AG04450 (cell line): ENCODE measurements around the gene SMIM36. TPM values are rescaled to one million over a fixed set of nuclear protein-coding genes. Genes with fewer than 3 reads are reported as not detected.

Experiments used
- CTCF ChIA-PET: fragments of 300-600, 350-600 bp; formaldehyde crosslinking; extraction: SDS; loops from one replicate; lab custom pipeline; 2022; ENCODE audit warnings: antibody characterized with exemption, inconsistent platforms; lab: Charles Lee
- POLR2A ChIA-PET: fragments of 350-600 bp; formaldehyde crosslinking; extraction: SDS; loops from one replicate; lab custom pipeline; 2021; ENCODE audit warnings: antibody characterized with exemption, inconsistent platforms; lab: Yijun Ruan, JAX
- DNase-seq: peaks from one replicate; pipeline ENCODE4 v3.0.0-alpha.2; 2011; ENCODE audit warnings: low read depth, low spot score
- H3K27ac ChIP-seq: one replicate; pipeline ENCODE4 v1.5.1; 2012; ENCODE audit warnings: low read depth, low read length, control low read depth
- H3K27me3 ChIP-seq: one replicate; pipeline ENCODE4 v1.6.0; 2012; ENCODE audit warnings: low read length; ENCODE audit not compliant: control insufficient read depth, insufficient read depth
- H3K4me3 ChIP-seq: 2 replicates; pipeline ENCODE4 v1.5.1; 2011; ENCODE audit warnings: mild to moderate bottlenecking, low read depth, low read length, control low read depth
- H3K9me3 ChIP-seq: 2 replicates; pipeline ENCODE4 v1.5.1; 2012; ENCODE audit warnings: low read length; ENCODE audit not compliant: control insufficient read depth, insufficient read depth
- CTCF ChIP-seq: IDR thresholded peaks from 2 replicates; pipeline ENCODE4 v1.5.1; 2011; ENCODE audit warnings: low read depth, low read length, control low read depth, inconsistent platforms
- polyA plus RNA-seq: library from polyadenylated mRNA; depleted of rRNA; stranded (reverse); fragments of >200 nt; gene quantifications from 2 replicates; pipeline ENCODE4 v1.2.3, GENCODE V29; 2011; rRNA removed
- small RNA-seq: library from RNA; depleted of rRNA; stranded (forward); fragments of <200 nt; gene quantifications from one replicate; pipeline ENCODE3, GENCODE V24; 2012; ENCODE audit warnings: low read depth; ENCODE audit not compliant: insufficient read length

The SMIM36 gene
- polyA plus RNA-seq, 1 experiment = not detected

GRCh38 chr17:55402374-55402773 is 108.9 kb downstream of the SMIM36 start:
- POLR2A ChIA-PET = no interaction called here
- CTCF ChIA-PET = interaction anchor here (0.7 kb wide), 1 partner anchor 1529 kb away, joined by 3 read pairs; no protein-coding TSS in a partner anchor

More at GRCh38 chr17:55402374-55402773, 108.9 kb downstream of the SMIM36 start:
- H3K4me3 ChIP-seq = no peak overlapping the region
- no peak for DNase-seq
- no peak overlapping the region for H3K27ac ChIP-seq
- no peaks in the 10 kb centered on the region for H3K27me3 ChIP-seq
- no peaks in the 10 kb centered on the region for H3K9me3 ChIP-seq
- TF ChIP-seq CTCF = no peak

Small RNA genes lying within 50 kb of the gene (small RNA-seq; reads per million reads assigned to genes)
- not detected for gene RNU6-1249P

Other genes starting within 250 kb of the SMIM36 start
- not detected in 2 replicates for gene HLF, start 246.5 kb downstream of the SMIM36 start, polyA plus RNA-seq
- 33.0 and 41.6 TPM in 2 replicates for gene MMD, start 89.6 kb downstream of the SMIM36 start, polyA plus RNA-seq
- gene TMEM100, start 211.4 kb upstream of the SMIM36 start, polyA plus RNA-seq = 0.63 and 0.67 TPM in 2 replicates
- gene PCTP, start 239.6 kb upstream of the SMIM36 start, polyA plus RNA-seq = 17.3 and 20.5 TPM in 2 replicates